HS-27A (cell line): ENCODE measurements around the gene RYR2.

Experiments used
- DNase-seq: peaks from one replicate; pipeline ENCODE4 v3.0.0-alpha.2; 2012; ENCODE audit warnings: low read depth, missing footprints

The RYR2 gene

GRCh38 chr1:237737448-237737847, 695.5 kb downstream of the RYR2 start:
- no peak for DNase-seq

- DNase-seq, result no peak
These were observed 696.1 kb downstream of the RYR2 start for GRCh38 chr1:237737938-237738610.

DNA sequence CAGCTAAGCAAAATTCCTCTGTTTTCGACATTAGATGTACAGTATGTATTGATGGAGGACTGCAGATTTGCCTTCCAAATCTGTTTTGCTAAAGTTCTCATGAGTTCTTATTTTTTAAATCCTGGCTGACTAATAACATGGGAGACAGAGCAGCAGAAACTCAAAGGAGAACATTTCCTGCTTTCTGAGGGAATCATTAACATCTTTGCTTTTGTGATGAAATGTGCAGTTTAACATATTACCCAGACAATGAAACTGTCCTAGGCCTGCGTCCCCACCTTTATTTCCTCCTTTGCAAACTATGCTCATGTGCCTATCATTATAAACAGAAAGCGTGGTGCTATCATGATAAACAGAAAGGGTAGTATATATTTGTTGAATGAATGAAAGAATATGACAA, 698.9 kb downstream of the RYR2 start:
- DNase-seq, result no peak

DNA sequence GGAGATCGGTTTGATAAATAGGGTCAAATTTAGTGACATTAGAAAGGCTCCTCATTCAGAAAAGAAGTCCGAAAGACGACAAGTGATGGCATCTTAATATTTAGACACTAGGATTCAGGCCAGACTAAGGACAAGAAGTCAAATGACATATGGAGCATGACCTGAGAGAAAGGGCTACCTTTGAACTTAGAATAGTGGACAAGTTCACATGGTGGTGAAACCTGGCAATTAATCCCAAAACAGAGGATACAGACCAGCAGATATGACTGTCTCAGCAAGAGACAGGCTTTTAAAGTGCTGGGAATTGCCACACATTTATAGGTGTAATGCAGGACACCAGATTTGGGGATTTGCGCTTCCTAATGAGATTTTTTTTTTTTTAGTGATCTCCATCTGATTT, 703.6 kb downstream of the RYR2 start:
- no peak for DNase-seq

DNA sequence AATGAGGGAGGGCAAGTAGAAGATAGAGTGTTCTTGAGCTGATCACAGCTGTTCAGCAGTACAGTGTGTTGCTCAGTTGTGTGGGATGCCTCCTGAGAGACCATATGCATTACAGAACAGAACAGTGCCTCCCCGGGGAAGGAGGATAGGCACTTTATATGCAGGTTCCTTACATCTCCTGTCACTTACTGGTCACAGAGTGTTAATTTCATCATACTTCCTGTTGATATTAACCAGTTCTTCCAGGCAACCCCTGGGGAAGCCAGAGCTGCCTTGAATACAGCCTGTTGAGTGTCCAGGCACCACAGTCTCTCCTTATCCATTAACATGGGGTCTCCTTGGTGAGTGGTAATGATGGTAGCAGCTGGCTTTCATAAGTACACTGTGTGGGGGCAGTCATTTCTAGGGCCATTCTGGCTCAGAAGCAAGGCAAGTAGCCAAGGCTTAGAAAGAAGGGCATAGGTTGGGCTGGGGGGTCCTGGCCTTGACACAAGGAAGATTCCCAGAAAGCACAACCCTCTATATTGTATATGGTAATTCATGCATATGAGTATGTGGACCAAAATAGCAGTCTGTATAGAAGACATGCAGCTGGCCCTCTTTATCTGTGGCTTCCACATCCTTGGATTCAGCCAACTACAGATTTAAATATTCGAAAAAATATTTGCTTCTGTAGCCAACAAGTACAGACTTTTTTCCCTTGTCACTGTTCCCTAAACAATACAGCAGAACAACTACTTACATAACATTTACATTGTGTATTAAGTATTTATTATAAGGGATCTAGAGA, 706.4 kb downstream of the RYR2 start:
- no peak for DNase-seq

- no peak for DNase-seq
These were observed 707.1 kb downstream of the RYR2 start for GRCh38 chr1:237749122-237749521.

DNA sequence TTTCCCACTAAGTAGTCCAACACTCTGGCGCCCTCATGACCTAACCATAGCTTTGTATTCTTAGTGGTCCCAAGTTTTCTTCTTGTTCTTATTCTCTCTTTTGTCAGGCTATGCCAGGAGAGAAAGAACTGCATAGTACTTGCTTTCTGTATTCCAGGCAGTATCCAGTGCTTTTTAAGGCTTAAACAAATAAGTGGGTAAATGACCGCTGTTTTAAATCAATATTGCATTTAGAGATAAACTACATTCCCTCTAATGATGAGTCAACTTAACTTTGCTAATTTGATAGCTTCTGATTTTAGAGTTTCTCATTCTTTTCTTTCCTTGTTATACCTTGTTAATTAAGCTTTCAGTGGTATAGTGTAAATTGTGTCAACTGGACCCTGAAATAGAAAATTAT, 709.1 kb downstream of the RYR2 start:
- DNase-seq, result no peak

- DNase-seq, result no peak
These were observed 712.6 kb downstream of the RYR2 start for GRCh38 chr1:237754627-237755026.

DNA sequence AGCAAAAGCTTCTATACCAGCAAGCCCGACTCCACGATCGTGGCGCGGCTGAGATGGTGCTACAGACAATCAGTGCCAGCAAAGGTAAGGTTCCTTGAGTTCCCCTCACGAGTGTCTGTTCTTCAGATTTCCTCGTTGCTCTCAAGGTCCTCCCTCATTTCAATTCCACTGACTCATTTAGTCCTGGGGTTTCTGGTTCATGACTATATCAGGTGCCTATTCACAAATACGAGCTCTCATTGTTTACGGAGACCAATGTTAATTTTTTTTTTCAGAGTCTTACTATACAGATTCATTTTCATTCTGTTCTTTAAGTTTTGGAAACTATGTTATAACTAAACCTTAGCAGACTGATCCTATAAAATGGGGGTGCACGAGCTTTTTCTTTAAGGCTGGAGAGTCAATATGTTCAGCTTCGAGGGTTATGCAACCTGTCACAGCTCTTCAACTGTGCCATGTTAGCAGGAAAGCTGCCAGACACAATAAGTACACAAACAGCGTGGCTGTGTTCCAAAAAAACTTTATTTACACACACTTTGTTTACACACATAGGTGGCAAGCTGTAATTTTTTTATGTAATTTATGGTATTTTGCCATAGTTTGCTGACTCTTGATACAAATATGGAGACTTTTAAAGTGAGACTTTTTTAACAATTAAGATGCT, 714.5 kb downstream of the RYR2 start:
- DNase-seq, result no peak

DNA sequence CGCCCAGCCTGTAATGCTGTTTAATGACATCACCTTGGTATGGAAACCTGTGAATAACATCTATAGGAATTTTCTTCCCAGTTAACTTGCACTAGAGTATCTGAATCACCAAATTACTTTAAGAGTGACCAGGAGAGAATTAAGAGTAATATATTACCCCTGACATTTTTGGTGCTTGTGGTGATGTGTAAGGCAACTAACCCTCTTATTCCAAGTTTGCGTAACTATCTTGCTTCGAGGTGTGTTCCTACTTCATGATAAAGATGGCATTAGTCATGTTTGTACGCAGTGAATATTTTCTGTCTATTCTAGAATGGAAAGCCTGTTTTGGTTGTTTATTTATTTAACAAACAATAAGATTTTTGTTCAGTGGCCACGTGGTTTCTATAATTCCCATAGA, 717.4 kb downstream of the RYR2 start:
- DNase-seq, result no peak

DNA sequence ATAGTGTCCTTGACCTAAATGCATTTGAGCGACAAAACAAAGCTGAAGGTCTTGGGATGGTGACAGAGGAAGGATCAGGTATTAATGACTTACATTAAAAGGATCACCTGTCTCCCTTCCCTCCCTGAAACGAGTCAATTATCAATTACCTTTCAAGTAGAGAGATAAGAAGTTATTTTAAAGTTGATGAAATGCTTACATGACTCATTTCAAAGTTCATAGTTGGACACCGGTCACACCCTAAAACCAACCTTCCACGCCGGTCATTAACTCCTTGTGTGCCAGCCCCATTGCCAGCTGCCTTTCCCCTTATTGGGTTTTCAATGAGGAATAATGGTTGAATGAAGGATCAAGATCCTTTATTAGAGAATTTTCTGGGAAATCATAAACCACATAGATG, 719.0 kb downstream of the RYR2 start:
- DNase-seq, result no peak

- no peak for DNase-seq
These were observed 721.2 kb downstream of the RYR2 start for GRCh38 chr1:237763137-237763536.

DNA sequence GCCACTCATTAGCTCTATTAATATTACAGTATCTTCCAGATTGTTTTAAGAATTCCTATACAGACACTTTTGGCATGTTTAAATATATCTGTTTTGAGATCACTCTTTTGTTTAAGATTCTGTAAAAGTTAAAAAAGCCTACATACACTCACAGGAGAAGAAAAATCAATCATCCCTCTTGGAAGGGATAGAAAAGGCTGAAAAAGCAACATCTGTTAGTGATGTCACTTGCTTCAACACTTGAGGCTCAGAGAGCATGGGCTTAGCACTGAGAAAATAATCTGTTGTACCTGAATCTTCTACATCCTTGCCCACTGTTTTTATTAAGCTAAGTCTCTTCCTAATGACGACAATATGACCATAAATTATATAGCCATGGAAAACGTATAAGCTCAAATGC, 721.8 kb downstream of the RYR2 start:
- DNase-seq, result no peak

DNA sequence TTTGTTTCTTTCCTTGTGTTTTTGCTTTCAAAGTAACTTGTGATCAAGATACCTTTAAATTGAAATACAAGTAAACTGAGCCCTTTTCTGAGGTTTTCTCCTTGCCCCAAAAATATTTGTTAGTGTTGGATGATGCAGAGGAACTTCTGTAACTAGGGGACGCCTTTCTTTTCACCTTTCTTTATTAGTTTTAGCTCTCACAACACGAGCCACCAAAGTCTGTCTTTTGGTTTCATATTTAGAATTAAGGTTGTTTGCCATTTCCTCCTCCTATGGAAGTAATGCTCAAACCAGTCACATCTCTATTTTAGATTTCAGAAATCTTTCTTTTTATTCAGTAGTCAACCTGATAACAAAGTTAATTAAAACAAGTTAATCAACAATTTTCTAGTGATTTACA, 727.9 kb downstream of the RYR2 start:
- no peak for DNase-seq

DNA sequence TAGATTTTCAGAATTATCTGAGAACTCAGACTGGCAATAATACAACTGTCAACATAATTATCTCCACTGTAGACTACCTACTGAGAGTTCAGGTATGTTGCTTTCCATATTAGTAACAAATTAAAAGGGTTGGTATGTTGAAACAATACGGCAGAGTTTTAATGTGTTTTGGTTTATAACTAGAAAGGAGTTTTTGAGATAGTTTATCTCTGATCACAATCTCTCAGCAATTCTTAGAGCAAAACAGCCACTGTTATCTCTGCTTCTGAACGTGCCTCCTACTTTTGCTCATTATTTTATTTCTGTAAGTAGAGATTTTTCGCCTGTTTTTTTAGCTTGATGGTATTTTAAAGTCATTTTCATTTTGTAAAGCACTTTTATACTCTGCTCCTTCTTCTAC, 730.0 kb downstream of the RYR2 start:
- DNase-seq, result no peak

DNA sequence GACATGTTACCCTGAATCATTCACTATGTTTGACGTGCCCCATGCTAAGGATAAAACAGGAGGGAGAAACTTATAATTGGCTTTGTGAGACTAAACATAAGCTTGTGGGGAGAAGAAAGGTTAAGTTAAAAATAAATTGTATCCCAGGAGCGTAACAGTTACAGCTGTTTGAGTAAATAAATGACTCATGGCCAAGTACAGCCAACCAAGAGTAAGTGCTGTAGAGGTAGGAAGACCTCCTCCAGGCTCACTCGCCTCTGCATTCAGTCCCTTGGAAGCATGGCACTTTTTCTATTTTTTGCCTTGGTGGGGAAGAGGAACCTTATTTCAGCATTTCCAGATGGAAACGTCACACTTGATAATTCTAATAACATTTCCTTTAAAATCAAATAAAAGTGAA, 732.3 kb downstream of the RYR2 start:
- DNase-seq, result no peak

- DNase-seq, result no peak
These were observed 737.4 kb downstream of the RYR2 start for GRCh38 chr1:237779356-237779755.

GRCh38 chr1:237786066-237786719, 744.2 kb downstream of the RYR2 start:
- DNase-seq, result no peak

GRCh38 chr1:237788069-237788468, 746.1 kb downstream of the RYR2 start:
- DNase-seq, result no peak

DNA sequence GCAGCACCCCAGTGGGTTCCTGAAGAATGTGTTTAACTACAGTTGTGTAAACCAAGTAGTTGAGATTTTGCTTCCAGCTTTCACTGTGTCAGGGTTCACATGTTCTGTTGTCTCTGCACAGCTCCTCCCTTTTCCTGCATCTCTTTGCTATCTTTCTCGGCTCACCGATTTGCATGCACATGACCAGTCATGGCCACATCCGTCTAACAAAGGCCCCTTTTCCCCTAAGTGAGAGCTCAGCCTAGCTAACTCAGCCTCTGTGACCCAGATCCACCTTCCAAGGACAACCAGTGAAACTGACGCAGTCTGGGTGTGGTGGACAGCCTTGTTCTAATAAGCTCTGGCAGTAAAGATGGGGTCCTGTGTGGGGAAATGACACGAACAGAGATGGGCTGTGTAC, 747.6 kb downstream of the RYR2 start:
- no peak for DNase-seq

DNA sequence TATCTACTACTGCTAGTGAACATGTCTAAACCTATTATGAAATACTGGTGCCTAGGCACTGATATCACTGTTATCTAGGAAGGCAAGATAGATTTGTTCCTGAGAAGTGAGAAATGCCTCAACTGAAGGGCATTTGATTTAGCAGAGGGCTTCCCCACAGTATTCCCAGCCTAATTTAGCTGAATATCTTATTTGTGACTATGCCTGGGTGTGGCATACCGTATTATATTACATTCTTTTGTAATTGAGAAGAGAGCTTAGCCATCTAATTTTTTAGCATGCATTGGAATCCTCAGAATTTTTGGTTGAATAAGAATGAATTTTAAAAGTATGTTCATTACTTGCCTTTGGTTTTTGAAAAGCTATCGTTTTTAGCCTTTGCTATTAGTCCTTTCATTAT, 749.6 kb downstream of the RYR2 start:
- DNase-seq, result no peak

GRCh38 chr1:237792149-237792548, 750.2 kb downstream of the RYR2 start:
- DNase-seq, result no peak

- DNase-seq, result no peak
These were observed 750.7 kb downstream of the RYR2 start for GRCh38 chr1:237792726-237793125.
